ENCODE data around the gene FGD2.

DNA sequence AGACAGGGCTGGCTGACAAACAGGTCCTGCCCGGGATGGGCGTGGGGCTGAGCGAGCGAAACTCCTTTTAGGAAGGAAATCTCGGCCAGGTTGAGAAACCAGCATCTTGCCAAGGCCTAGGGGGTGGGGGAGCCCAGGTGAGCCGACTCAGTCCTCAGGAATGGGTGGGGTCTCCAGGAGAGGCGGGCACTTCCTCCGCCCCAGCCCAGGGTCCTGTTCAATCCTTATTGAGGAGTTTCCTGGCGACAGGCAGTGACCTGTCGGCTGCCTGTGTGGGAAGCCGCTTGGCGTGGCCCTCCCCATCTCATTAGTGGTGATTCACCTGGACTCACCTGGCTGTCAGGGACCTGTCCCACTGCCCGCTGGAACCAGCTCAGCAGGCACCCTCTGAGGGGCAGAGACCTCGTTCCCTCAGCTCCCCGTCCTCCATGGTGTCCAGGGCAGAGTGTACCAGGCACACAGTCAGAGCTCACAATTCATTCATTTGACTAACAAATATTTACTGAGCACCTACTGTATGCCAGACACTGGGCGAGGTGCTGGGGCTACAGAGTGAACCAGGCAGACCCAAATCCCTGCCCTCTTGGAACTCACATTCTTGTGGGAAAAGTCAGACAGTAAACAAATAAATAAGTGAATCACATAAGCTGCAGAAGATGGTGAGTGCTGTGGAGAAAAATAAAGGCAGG lies 51.1 kb downstream of the FGD2 start:
- TF ChIP-seq, protein P1, sequence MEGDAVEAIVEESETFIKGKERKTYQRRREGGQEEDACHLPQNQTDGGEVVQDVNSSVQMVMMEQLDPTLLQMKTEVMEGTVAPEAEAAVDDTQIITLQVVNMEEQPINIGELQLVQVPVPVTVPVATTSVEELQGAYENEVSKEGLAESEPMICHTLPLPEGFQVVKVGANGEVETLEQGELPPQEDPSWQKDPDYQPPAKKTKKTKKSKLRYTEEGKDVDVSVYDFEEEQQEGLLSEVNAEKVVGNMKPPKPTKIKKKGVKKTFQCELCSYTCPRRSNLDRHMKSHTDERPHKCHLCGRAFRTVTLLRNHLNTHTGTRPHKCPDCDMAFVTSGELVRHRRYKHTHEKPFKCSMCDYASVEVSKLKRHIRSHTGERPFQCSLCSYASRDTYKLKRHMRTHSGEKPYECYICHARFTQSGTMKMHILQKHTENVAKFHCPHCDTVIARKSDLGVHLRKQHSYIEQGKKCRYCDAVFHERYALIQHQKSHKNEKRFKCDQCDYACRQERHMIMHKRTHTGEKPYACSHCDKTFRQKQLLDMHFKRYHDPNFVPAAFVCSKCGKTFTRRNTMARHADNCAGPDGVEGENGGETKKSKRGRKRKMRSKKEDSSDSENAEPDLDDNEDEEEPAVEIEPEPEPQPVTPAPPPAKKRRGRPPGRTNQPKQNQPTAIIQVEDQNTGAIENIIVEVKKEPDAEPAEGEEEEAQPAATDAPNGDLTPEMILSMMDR (IDR thresholded peaks at IDR 0.05), result no peak
- no peak for TF ChIP-seq EZH2 (IDR thresholded peaks at IDR 0.05; ENCODE audit: borderline replicate concordance, insufficient read depth, low read depth, low read length, poor library complexity, severe bottlenecking)
